GM19328 (cell line): ENCODE data around the gene RUBCN.
A peak's percentile ranks its signal among the peaks of the same experiment; 100 is the strongest.
"Not testable (repeated sequence)": the region's sequence is repeated elsewhere in the genome, so short reads cannot be mapped to it uniquely, and the experiment has no call there.

Experiments used
- ATAC-seq: cut with Tn5 transposase; IDR thresholded peaks from one replicate; pipeline ENCODE4 v1.9.1; 2021; ENCODE audit warnings: mild to moderate bottlenecking, moderate library complexity; ENCODE audit not compliant: unreplicated experiment

The RUBCN gene

DNA sequence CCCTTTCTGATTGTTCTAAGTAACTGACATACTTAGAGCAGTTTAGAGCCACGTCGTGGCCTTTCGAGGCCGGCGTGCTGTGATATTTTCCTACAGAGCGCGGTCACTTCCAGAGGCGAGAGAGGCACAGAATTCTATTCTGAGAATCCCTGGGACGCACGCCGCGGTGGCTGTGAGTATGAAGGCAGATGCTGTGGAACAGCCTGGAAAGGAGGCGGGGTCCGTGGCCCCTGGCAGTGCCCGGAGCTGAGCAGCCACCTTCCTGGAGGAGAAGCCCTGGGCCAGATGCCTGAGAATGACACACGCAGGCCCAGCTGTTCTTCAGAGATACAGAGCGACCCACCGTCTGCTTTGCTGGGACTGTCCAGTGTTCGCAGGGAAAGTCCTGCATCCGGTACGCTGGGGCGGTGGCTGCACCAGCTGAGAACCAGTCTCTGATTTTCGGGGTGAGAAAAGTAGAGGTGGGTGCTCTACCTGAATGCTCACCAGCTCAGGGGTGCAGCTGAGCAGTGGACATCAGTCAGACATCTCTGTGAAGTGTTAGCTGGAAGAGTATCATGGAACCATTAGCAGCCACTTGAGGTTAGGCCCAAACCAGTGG, 75.4 kb downstream of the RUBCN start:
- not testable (repeated sequence) for ATAC-seq

DNA sequence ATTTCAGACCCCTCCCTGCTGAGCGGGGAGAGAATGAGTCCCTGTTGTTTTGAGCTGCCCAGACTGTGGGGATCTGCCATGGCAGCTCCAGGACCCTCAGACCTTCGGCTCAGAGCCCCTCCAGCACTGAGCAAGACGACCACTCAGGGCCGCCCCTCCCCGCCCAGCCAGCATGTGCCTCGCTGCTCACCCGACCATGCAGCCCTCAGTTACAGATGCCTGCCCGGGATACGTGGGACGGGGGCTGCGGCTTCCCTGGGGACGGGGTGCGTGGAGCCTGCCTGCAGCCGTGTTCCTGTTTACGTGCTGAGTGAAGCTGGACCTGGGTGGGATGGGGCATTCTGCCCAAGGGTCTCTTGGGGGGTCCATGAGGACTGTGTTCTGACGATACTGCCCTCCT, 77.0 kb downstream of the RUBCN start:
- not testable (repeated sequence) for ATAC-seq

DNA sequence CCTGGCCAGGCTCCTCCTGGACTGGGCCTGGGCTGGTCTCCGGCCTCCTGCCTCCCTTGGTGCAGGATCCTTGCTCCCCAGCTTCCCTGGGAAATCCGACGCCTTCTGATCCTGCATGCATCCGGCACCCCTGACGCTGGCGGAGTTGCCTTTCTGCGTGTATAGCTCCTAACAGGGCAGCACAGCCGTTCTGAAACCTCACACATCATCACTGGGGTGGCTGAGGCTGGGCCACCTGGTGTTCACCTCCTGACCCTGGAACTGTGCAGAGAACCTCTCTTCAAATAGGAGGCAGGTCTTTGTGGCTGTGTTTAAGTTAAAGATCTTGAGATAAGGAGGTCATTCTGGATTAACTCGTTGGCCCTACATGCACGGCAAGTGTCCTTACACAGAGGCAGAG, 77.6 kb downstream of the RUBCN start:
- not testable (repeated sequence) for ATAC-seq

DNA sequence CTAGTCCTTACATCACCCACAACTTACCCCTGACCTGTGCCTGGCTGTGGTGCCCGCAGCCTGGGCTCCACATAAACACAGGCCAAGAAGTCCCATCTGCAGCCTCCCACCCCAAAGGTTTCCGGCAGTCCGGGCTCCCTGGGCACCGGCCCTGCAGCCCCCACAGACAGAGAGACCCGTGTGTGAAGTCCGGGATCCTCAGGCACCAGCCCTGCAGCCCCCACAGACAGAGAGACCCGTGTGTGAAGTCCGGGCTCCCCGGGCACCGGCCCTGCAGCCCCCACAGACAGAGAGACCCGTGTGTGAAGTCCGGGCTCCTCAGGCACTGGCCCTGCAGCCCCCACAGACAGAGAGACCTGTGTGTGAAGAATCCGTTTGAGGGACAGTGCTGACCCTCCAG, 78.0 kb downstream of the RUBCN start:
- not testable (repeated sequence) for ATAC-seq

DNA sequence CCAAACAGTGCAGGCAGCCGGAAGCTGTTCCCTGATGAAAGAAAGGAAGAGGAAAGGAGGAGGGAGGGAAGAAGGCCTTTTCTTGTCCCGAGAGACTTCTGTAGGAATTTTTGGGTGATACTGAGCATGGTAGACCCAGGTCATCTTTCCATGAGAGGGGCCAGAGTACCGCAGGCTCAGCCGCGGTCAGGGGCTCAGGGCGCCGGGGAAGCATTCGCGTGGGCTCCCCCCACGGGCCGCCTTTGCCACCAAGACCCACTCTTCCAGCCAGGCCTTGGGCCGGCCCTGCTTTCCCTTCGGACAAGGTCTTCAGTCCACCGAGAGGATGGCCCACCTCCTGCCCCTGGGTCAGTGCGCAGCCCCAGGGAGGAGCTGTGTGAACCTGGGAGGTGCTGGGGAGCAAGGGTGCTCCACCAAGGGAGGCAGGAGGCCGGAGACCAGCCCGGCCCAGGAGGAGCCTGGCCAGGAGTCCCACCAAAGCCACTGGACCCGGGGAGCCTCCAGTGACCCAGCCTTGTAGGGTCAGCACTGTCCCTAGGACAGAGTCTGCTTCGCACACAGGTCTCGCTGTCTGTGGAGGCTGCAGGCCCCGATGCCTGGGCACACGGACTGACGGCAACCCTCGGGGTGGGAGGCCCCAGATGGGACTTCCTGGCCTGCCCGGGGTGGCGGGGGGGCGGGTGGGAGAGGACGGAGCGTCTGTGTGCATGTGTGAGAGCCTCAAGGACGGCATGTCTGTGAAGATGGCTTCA, 79.0 kb downstream of the RUBCN start:
- not testable (repeated sequence) for ATAC-seq

DNA sequence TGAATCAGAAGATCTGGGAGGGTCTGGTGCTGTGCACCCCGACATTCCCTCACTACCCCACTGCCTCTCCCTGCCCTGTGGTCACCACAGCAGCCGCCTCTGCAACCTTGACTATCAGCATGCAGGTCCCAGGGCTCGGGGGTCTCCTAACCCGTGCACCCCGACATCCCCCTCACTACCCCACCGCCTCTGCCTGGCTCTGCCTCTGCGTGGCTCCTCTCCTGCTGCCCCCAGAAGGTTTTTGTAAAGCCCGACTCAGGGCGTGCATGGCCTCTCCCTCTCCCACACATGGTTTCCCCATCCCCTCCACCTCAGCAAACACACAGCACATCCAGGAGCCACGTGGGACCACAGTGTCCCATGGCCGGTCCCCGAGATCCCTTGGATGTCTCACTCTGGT, 79.7 kb downstream of the RUBCN start:
- not testable (repeated sequence) for ATAC-seq

DNA sequence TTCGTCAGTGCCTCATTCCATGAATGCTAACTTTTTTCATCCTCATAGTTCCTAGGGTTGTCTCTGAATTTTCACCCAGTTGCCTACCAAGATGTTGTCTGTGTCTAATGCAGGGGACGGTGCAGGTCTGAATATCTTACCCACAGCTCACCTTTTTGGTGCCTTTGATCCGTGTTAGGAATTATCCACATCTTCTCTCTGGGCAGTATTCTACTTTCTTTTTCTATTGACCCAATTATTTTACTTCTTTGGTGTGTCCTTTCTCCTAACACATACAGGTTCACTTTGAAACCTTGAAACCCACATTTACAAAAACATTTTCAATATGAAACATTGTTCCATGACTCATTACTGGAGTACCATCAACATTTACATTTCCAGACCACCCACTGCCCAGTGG, 80.6 kb downstream of the RUBCN start:
- not testable (repeated sequence) for ATAC-seq

DNA sequence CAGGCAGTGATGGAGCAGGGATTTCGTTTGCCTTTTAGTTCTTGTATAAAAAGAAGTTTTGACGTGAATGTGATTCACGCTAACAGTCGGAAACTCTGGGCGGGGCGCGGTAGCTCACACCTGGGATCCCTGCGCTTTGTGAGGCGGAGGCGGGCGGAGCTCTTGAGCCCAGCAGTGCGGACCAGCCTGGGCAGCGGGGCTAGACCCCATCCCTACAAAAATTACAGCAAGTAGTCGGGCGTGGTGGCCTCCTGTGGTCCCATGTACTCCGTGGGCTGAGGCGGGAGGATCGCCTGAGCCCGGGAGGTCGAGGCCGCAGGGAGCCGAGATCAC, 81.7 kb downstream of the RUBCN start:
- ATAC-seq = peak; percentile 4

DNA sequence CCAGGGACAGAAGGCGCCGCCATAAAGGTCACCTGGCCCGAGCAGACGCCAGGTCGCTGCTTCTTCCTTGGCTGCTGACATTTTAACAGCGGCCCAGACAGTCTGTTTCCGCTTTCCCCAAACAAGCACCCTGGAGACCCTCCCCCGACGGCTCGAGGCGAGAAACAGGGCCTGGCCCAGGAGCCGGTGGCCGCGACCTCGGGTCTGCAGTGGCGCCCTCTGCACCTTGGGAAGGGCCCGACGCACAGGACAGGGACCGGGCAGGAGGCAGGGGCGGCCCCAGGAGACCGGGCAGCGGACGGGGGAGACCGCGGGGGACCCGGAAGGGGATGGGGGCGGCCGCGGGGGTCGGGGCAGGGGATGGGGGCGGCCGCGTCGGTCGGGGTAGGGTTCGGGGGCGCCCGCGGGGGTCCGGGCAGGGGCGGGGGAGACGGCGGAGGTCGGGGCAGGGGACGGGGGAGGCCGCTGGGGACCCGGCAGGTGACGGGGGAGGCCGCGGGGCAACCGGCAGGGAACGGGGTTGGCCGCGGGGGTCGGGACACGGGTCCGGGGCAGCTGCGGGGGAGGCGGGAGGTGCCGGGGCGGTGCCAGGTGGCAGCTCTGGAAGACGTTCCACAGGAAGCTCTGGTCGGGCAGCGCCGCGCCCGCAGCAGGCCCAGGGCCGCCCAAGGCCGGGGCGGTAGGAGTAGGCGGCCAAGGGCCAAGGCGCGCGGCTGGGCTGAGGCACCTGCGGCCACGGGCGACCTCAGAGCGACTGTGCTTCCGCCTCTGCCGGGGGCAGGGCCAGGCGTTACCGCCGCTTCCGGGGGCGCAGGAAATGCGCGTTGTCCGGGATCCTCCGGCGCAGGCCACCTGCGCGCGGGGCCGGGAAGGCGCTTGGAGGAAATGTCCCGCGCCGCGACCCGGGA, 82.4 kb downstream of the RUBCN start:
- ATAC-seq = peak; percentile 92

DNA sequence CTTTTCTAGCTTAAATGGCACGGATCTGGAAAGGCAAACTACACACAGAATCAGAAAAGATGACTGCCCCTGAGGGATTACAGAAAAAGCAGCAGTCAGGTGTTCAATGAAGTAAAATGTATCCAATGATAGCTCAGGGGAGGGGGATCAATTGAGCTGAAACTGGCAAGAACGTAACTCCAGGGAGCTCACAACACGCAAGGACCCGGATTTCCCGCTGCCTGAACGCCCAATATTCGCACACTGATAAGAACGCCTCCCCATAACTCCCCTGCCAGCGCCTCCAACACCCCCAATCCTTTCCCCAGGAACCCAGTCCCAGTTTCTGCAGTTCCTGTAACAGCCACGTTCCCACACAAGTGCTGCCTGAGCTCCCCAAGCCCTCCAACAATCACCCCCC, 83.8 kb downstream of the RUBCN start:
- ATAC-seq = not testable (repeated sequence)

DNA sequence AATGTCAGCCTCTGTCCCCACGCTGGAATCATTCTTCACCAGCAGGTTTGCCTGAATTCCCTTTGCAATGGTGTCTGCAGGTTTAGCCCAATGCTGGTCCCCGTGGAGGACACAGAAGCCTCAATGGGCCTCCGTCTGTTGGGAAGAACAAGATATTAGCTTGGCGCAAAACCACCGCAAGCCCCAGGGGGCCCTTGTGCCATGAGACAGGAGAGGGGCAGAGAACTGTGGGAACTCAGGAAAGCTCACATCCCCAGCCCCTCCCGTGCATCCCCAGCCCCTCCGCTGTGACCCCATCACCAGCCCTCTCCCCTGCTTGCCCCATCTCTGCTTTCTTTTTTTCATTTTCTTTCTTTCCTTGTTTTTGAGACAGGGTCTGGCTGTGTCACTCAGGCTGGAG, 89.1 kb downstream of the RUBCN start:
- not testable (repeated sequence) for ATAC-seq

DNA sequence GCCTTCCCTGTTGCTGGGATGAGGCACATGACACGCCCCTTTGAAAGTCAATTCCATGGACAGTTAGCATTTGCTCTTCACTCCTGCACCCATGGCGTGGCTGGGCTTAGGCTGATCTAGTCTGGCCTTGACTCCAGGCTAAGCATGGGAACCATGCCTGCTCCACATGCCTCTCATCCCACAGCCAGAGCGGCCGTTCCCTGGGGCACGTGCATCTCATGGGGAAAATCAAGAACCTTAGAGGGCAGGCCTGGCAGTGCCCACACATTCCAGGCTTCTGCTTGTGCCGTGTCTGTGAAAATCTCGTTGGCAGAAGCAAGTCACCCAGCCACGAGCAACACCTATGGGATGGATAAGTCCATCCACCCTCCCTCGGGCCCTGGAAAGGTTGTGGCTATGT, 89.5 kb downstream of the RUBCN start:
- ATAC-seq = not testable (repeated sequence)

DNA sequence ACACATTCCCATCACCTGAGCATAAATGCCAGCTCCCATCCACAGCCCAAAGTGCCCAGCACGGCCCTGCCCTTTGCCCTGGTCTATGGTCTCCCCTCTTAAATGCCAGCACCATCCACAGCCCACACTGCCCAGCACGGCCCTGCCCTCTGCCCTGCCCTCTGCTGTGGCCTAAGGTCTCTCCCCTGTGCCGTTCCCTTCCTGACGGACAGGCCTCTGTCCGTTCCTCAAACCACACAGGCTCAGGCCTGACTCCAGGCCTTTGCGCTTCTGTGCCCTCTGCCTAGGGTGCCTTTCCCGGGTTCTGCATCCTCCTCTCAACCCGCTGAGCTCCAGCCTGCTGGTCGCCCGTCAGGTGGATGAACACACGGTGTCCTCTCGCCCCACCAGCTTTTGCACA, 90.4 kb downstream of the RUBCN start:
- ATAC-seq = not testable (repeated sequence)

DNA sequence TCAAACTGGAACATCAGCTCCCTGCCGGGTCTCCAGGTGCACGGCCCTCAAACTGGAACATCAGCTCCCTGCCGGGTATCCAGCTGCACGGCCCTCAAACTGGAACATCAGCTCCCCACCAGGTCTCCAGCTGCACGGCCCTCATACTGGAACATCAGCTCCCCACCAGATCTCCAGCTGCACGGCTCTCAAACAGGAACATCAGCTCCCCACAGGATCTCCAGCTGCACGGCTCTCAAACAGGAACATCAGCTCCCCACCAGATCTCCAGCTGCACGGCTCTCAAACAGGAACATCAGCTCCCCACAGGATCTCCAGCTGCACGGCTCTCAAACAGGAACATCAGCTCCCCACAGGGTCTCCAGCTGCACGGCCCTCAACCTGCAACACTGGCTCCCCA, 99.1 kb downstream of the RUBCN start:
- not testable (repeated sequence) for ATAC-seq

DNA sequence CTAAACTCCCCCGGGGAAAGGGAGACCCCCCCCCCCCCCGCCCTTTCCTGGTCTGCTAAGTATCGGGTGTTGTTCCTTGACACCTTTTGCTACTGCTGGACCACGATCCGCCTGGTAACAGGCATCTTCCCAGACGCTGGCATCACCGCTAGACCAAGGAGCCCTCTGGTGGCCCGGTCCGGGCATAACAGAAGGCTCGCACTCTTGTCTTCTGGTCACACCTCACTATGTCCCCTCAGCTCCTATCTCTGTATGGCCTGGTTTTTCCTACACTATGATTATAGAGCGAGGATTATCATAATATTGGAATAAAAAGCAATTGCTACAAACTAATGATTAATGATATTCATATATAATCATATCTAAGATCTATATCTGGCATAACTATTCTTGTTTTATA, 104.7 kb downstream of the RUBCN start:
- not testable (repeated sequence) for ATAC-seq

DNA sequence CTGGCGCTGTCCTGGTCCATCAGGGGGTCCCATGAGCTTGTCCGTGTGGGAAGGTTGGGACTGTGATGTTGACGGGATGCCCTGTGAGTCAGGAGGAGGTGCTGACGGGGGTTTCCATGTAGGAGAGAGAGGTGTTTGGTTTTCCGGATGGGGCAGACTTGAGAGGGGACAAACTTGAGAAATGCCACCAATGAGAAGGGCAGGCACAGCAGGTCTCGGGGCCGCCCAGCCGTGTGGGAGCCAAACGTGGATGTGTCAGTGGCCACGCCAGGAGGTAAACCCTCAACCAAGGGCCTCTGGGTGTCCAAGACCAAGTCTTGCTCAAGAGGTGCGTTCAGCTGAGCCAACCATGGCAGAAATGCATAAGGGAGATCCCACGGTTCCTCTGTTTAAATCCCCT, 105.9 kb downstream of the RUBCN start:
- ATAC-seq = not testable (repeated sequence)

DNA sequence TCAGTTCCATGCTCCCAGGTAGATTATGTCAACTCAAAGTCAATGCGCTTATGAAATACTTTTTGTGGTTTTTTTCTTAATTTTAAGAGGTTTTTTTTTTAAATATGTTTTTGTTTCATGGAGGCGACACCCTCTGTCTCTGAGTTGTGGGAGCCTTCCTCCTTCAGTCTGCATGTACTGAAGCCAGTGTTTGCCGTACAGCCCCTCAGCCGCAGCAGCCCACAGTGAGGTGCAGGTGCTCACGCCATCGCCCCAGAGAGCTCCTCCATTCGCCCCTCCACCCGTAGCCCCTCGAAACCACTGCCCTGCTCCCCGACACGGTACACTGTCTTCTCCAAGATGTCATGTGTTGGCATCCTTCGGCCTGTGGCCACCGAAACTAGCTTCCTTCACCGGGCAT, 107.4 kb downstream of the RUBCN start:
- not testable (repeated sequence) for ATAC-seq

DNA sequence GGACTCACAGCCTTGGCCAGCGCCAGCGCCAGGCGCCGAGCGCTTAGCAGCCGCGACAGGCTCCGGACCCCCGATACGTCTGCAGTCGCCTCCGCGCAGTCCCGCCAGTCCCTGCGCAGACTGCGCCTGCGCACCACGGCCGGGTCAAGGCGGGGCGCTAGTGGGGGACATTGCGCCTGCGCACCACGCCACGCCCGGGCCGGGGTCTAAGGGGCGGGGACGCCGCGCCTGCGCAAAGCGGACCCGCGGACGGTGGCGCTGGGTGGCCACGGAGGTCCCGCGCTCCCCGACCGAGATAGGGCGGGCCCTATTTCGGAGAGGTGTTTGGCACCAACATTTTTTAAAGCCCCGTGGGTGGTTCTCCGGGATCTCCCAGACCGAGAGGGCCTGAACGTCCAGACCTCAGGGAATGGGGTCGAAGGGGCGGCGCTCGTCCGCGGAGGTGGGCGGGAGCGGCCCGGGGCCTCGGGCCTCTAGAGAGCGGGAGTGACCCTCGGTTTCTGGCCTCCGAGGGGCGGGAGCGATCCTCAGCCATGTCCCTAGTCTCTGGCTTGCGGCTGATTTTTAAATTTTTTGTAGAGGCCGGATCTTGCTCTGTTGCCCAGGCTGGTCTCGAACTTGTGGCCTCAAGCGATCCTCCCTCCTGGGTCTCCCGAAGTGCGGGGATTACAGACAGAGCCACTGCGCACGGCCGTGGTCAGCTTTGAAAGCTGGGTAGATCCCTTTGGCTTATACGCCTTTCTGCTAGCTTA, 108.8 kb downstream of the RUBCN start:
- peak; percentile 69 for ATAC-seq

DNA sequence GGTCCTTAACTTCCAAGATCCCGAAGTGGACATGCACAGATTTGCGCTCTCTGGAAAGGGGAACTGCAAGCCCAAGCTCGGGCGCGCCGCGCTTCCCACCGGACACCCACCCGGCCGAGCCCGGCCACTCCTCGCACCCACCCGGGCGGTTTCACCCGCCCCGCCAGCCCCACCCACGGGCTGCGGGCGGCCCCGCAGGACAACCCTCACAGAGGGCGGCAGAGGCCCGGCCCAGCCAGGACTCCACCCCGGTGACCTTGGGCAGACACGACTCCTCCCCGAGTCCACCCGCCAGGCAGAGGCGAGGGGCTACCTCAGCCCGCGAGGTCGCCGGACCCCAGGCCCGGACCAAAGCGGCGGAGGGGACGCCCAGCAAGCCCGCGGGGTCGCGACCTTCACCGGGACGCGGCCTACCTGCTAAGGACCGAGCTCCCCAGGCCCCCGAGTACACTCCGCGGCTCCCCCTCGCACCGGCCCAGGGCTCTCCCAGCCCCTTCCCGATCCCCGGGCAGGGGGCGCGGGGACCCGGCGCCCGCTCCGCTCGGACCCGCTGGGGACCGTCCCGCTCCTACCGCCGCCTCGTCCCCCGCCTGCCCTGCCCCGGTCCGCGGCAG, 109.4 kb downstream of the RUBCN start:
- ATAC-seq = peak; percentile 48

DNA sequence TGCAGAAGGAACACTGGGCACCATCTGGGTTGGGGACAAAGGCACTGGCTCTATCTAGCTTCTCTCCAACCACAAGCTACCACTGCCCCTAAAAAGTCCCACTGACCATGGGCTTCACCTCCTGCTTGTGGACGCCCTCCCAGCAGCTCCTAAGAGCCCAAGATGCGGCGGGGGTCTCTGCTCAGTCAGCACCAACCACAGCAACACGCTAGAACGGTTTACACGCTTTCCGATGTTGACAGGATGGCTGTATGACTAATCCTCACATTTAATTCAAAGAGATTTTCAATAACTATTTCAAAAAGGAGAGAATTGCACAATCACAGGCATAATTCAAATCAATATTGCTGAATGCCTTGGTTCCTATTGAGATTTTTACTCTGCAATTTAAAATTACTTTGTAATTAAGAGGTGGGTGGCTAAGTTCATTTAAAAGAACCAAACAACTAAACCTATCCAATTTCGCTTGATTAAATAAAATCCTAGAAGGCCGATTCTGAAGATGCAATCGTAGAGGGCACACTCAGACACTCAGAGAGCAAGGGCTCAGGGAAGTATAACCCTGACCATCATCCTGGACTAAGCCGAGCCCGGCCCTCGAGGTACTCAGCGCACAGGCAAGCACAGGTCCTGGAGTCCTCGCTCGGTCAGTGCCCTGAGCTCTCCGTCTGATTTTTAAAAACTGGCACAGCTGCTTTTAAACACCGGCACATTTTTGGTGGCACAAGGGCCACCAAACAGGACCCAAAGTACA, 110.1 kb downstream of the RUBCN start:
- ATAC-seq = not testable (repeated sequence)
